ENCODE measurements around the gene EYS.
"Not testable (repeated sequence)": the region's sequence is repeated elsewhere in the genome, so short reads cannot be mapped to it uniquely, and the experiment has no call there.

EYS gene

GRCh38 chr6:64238908-64239307 is 1468.1 kb downstream of the EYS start:
- H3K4me3 ChIP-seq (ENCODE audit: low read length); DNase-seq (ENCODE audit: low read depth, low spot score); H3K27me3 ChIP-seq (ENCODE audit: control insufficient read depth, insufficient read depth, low read length): not testable (repeated sequence)

GRCh38 chr6:64238071-64238470 is 1469.0 kb downstream of the EYS start:
- WGBS (ENCODE audit: insufficient coverage, insufficient read length), result no CpG with 5 or more reads among the region's 3 CpGs
- H3K4me3 ChIP-seq (ENCODE audit: low read length), result no peak overlapping the region
- no peaks in the 10 kb centered on the region for H3K4me1 ChIP-seq (ENCODE audit: control insufficient read depth, insufficient read depth, low read length)
- H3K36me3 ChIP-seq (ENCODE audit: control insufficient read depth, insufficient read depth, low read length), result no peaks in the 10 kb centered on the region
- H3K27ac ChIP-seq (ENCODE audit: low read length), result no peak overlapping the region
- no peaks in the 10 kb centered on the region; the same call in 1 of the 2 replicates for H3K9me3 ChIP-seq (ENCODE audit: control insufficient read depth, insufficient read depth, low read length)
- DNase-seq (ENCODE audit: low read depth, low spot score), result no peak
- H3K27me3 ChIP-seq (ENCODE audit: control insufficient read depth, insufficient read depth, low read length), result no peaks in the 10 kb centered on the region

More at GRCh38 chr6:64238908-64239307, 1468.1 kb downstream of the EYS start:
- not testable (repeated sequence) for H3K36me3 ChIP-seq (ENCODE audit: control insufficient read depth, insufficient read depth, low read length); H3K27ac ChIP-seq (ENCODE audit: low read length); H3K9me3 ChIP-seq (ENCODE audit: control insufficient read depth, insufficient read depth, low read length); H3K4me1 ChIP-seq (ENCODE audit: control insufficient read depth, insufficient read depth, low read length)
- no CpG with 5 or more reads among the region's 2 CpGs for WGBS (ENCODE audit: insufficient coverage, insufficient read length)

GRCh38 chr6:64233746-64234145 is 1473.3 kb downstream of the EYS start:
- no peaks in the 10 kb centered on the region for H3K36me3 ChIP-seq (ENCODE audit: control insufficient read depth, insufficient read depth, low read length)
- no peak overlapping the region for H3K27ac ChIP-seq (ENCODE audit: low read length)
- no peaks in the 10 kb centered on the region for H3K27me3 ChIP-seq (ENCODE audit: control insufficient read depth, insufficient read depth, low read length)
- no peaks in the 10 kb centered on the region for H3K4me1 ChIP-seq (ENCODE audit: control insufficient read depth, insufficient read depth, low read length)
- no peak overlapping the region for H3K4me3 ChIP-seq (ENCODE audit: low read length)
- no CpG with 5 or more reads among the region's 3 CpGs for WGBS (ENCODE audit: insufficient coverage, insufficient read length)
- no peaks in the 10 kb centered on the region; the same call in 1 of the 2 replicates for H3K9me3 ChIP-seq (ENCODE audit: control insufficient read depth, insufficient read depth, low read length)
- DNase-seq (ENCODE audit: low read depth, low spot score), result no peak

- no peak for DNase-seq (ENCODE audit: low read depth, low spot score)
- WGBS (ENCODE audit: insufficient coverage, insufficient read length), result no CpG with 5 or more reads among the region's 4 CpGs
- no peaks in the 10 kb centered on the region for H3K9me3 ChIP-seq (ENCODE audit: control insufficient read depth, insufficient read depth, low read length)
- H3K36me3 ChIP-seq (ENCODE audit: control insufficient read depth, insufficient read depth, low read length), result no peaks in the 10 kb centered on the region
- no peaks in the 10 kb centered on the region for H3K27me3 ChIP-seq (ENCODE audit: control insufficient read depth, insufficient read depth, low read length)
- no peak overlapping the region for H3K4me3 ChIP-seq (ENCODE audit: low read length)
- H3K27ac ChIP-seq (ENCODE audit: low read length), result no peak overlapping the region
- no peaks in the 10 kb centered on the region for H3K4me1 ChIP-seq (ENCODE audit: control insufficient read depth, insufficient read depth, low read length)
Measured at GRCh38 chr6:64231928-64232327, 1475.1 kb downstream of the EYS start.

- H3K27me3 ChIP-seq (ENCODE audit: control insufficient read depth, insufficient read depth, low read length), result no peaks in the 10 kb centered on the region
- WGBS (ENCODE audit: insufficient coverage, insufficient read length), result no CpG with 5 or more reads among the region's 1 CpG
- H3K9me3 ChIP-seq (ENCODE audit: control insufficient read depth, insufficient read depth, low read length), result no peaks in the 10 kb centered on the region
- H3K36me3 ChIP-seq (ENCODE audit: control insufficient read depth, insufficient read depth, low read length), result no peaks in the 10 kb centered on the region
- no peaks in the 10 kb centered on the region for H3K4me1 ChIP-seq (ENCODE audit: control insufficient read depth, insufficient read depth, low read length)
- H3K4me3 ChIP-seq (ENCODE audit: low read length), result no peak overlapping the region
- H3K27ac ChIP-seq (ENCODE audit: low read length), result no peak overlapping the region
- DNase-seq (ENCODE audit: low read depth, low spot score), result no peak
Measured at GRCh38 chr6:64230530-64230929, 1476.5 kb downstream of the EYS start.

- Histone ChIP-seq H3K27me3 (ENCODE audit: control insufficient read depth, insufficient read depth, low read length) (no peaks in the 10 kb centered on the region), H3K36me3 (ENCODE audit: control insufficient read depth, insufficient read depth, low read length) (no peaks in the 10 kb centered on the region), H3K4me3 (ENCODE audit: low read length) (no peak overlapping the region), H3K9me3 (ENCODE audit: control insufficient read depth, insufficient read depth, low read length) (no peaks in the 10 kb centered on the region), H3K4me1 (ENCODE audit: control insufficient read depth, insufficient read depth, low read length) (no peaks in the 10 kb centered on the region), H3K27ac (ENCODE audit: low read length) (no peak overlapping the region)
- WGBS (ENCODE audit: insufficient coverage, insufficient read length), result no CpG with 5 or more reads among the region's 1 CpG
- no peak for DNase-seq (ENCODE audit: low read depth, low spot score)
Measured at GRCh38 chr6:64227863-64228262, 1479.2 kb downstream of the EYS start.

- Histone ChIP-seq H3K27ac (ENCODE audit: low read length) (no peak overlapping the region), H3K4me1 (ENCODE audit: control insufficient read depth, insufficient read depth, low read length) (no peaks in the 10 kb centered on the region), H3K9me3 (ENCODE audit: control insufficient read depth, insufficient read depth, low read length) (no peaks in the 10 kb centered on the region), H3K27me3 (ENCODE audit: control insufficient read depth, insufficient read depth, low read length) (no peaks in the 10 kb centered on the region), H3K4me3 (ENCODE audit: low read length) (no peak overlapping the region), H3K36me3 (ENCODE audit: control insufficient read depth, insufficient read depth, low read length) (no peaks in the 10 kb centered on the region)
- DNase-seq (ENCODE audit: low read depth, low spot score), result no peak
Measured at GRCh38 chr6:64225503-64225902, 1481.5 kb downstream of the EYS start.

GRCh38 chr6:64224819-64225218 is 1482.2 kb downstream of the EYS start:
- Histone ChIP-seq H3K27ac (ENCODE audit: low read length) (no peak overlapping the region), H3K4me1 (ENCODE audit: control insufficient read depth, insufficient read depth, low read length) (no peaks in the 10 kb centered on the region), H3K9me3 (ENCODE audit: control insufficient read depth, insufficient read depth, low read length) (no peaks in the 10 kb centered on the region), H3K4me3 (ENCODE audit: low read length) (no peak overlapping the region), H3K27me3 (ENCODE audit: control insufficient read depth, insufficient read depth, low read length) (no peaks in the 10 kb centered on the region), H3K36me3 (ENCODE audit: control insufficient read depth, insufficient read depth, low read length) (no peaks in the 10 kb centered on the region)
- no peak for DNase-seq (ENCODE audit: low read depth, low spot score)
- no CpG with 5 or more reads among the region's 1 CpG for WGBS (ENCODE audit: insufficient coverage, insufficient read length)

- Histone ChIP-seq H3K4me3 (ENCODE audit: low read length) (no peak overlapping the region), H3K27me3 (ENCODE audit: control insufficient read depth, insufficient read depth, low read length) (no peaks in the 10 kb centered on the region), H3K4me1 (ENCODE audit: control insufficient read depth, insufficient read depth, low read length) (no peaks in the 10 kb centered on the region), H3K27ac (ENCODE audit: low read length) (no peak overlapping the region), H3K36me3 (ENCODE audit: control insufficient read depth, insufficient read depth, low read length) (no peaks in the 10 kb centered on the region), H3K9me3 (ENCODE audit: control insufficient read depth, insufficient read depth, low read length) (no peaks in the 10 kb centered on the region)
- WGBS (ENCODE audit: insufficient coverage, insufficient read length), result no CpG with 5 or more reads among the region's 3 CpGs
- no peak for DNase-seq (ENCODE audit: low read depth, low spot score)
Measured at GRCh38 chr6:64221776-64222175, 1485.2 kb downstream of the EYS start.

GRCh38 chr6:64220801-64221200 is 1486.2 kb downstream of the EYS start:
- Histone ChIP-seq H3K4me3 (ENCODE audit: low read length) (no peak overlapping the region), H3K27ac (ENCODE audit: low read length) (no peak overlapping the region), H3K27me3 (ENCODE audit: control insufficient read depth, insufficient read depth, low read length) (no peaks in the 10 kb centered on the region), H3K9me3 (ENCODE audit: control insufficient read depth, insufficient read depth, low read length) (no peaks in the 10 kb centered on the region), H3K36me3 (ENCODE audit: control insufficient read depth, insufficient read depth, low read length) (no peaks in the 10 kb centered on the region), H3K4me1 (ENCODE audit: control insufficient read depth, insufficient read depth, low read length) (no peaks in the 10 kb centered on the region)
- DNase-seq (ENCODE audit: low read depth, low spot score), result no peak
- no CpG with 5 or more reads among the region's 1 CpG for WGBS (ENCODE audit: insufficient coverage, insufficient read length)

GRCh38 chr6:64217721-64218620 is 1489.1 kb downstream of the EYS start:
- WGBS (ENCODE audit: insufficient coverage, insufficient read length), result no CpG with 5 or more reads among the region's 2 CpGs
- no peaks in the 10 kb centered on the region for H3K4me1 ChIP-seq (ENCODE audit: control insufficient read depth, insufficient read depth, low read length)
- H3K27ac ChIP-seq (ENCODE audit: low read length), result no peak overlapping the region
- DNase-seq (ENCODE audit: low read depth, low spot score), result no peak
- no peaks in the 10 kb centered on the region for H3K9me3 ChIP-seq (ENCODE audit: control insufficient read depth, insufficient read depth, low read length)
- H3K27me3 ChIP-seq (ENCODE audit: control insufficient read depth, insufficient read depth, low read length), result no peaks in the 10 kb centered on the region
- H3K4me3 ChIP-seq (ENCODE audit: low read length), result no peak overlapping the region
- H3K36me3 ChIP-seq (ENCODE audit: control insufficient read depth, insufficient read depth, low read length), result no peaks in the 10 kb centered on the region

All from iPS DF 6.9 (cell line).